ENCODE data around the gene RPS26. TPM values are rescaled to one million over a fixed set of nuclear protein-coding genes. Genes with fewer than 3 reads are reported as not detected.
A peak's percentile ranks its signal among the peaks of the same experiment; 100 is the strongest.

The RPS26 gene
- total and polyA plus RNA-seq, 12 donors, result 6.9 to 1,370 (median 21.4) TPM

- Histone ChIP-seq H3K4me3 (no peak overlapping the region), H3K27ac (no peak overlapping the region), H3K9me3 (no peaks in the 10 kb centered on the region), H3K27me3 (no peaks in the 10 kb centered on the region), H3K36me3 (peaks cover 0 to 76% (median 26%) of the 10 kb centered on the region in 9 donors), H3K4me1 (no peaks in the 10 kb centered on the region)
- WGBS, 2 donors, result 85 to 89% methylated on average over 21 of the region's 21 CpGs
- TF ChIP-seq CTCF (IDR thresholded peaks at IDR 0.05), result no peak
- ATAC-seq (peak in 4 of 8 donors; percentile 15 to 38 (median 21)), DNase-seq (no peak)
- intact Hi-C loops (cut with DNase I), result loop anchor here in 4 of 10 donors (5.0 to 10.0 kb wide), 3 partner anchors 42 to 300 kb away; partner anchors contain the start of gene PYM1 (in 1 of the 4)
Measured at GRCh38 chr12:56034586-56035332, 7.0 kb upstream of the RPS26 start.

GRCh38 chr12:56037161-56037560 lies 4.6 kb upstream of the RPS26 start:
- WGBS, 2 donors, result 67 to 75% methylated on average over 2 of the region's 2 CpGs
- DNase-seq (no peak), ATAC-seq (no peak)
- Histone ChIP-seq H3K4me1 (peaks cover 0 to 9% (median 6%) of the 10 kb centered on the region in 9 donors), H3K36me3 (peaks cover 0 to 61% (median 23%) of the 10 kb centered on the region in 9 donors), H3K9me3 (no peaks in the 10 kb centered on the region), H3K4me3 (no peak overlapping the region), H3K27ac (no peak overlapping the region), H3K27me3 (no peaks in the 10 kb centered on the region)
- intact Hi-C loops (cut with DNase I), result loop anchor here in 2 of 10 donors (5.0 to 10.0 kb wide), 2 partner anchors 110 to 302 kb away; partner anchors contain the start of gene PYM1 (in 1 of the 2)
- no peak for TF ChIP-seq CTCF (IDR thresholded peaks at IDR 0.05)

- intact Hi-C loops (cut with DNase I), result loop anchor here in 2 of 10 donors (5.0 to 10.0 kb wide), 2 partner anchors 111 to 303 kb away; partner anchors contain the start of gene PYM1 (in 1 of the 2)
- ATAC-seq (no peak), DNase-seq (no peak)
- TF ChIP-seq CTCF (IDR thresholded peaks at IDR 0.05), result no peak
- Histone ChIP-seq H3K4me3 (no peak overlapping the region), H3K4me1 (peaks cover 0 to 16% (median 12%) of the 10 kb centered on the region in 9 donors), H3K27ac (no peak overlapping the region), H3K36me3 (peaks cover 0 to 56% (median 17%) of the 10 kb centered on the region in 9 donors), H3K27me3 (no peaks in the 10 kb centered on the region), H3K9me3 (no peaks in the 10 kb centered on the region)
- WGBS, 2 donors, result 69 to 77% methylated on average over 2 of the region's 2 CpGs
Measured at GRCh38 chr12:56038022-56038655, 3.6 kb upstream of the RPS26 start.

- 100% methylated on average over 1 of the region's 1 CpG for WGBS, 2 donors
- Histone ChIP-seq H3K4me3 (no peak overlapping the region), H3K4me1 (peaks cover 0 to 23% (median 18%) of the 10 kb centered on the region in 9 donors), H3K27me3 (no peaks in the 10 kb centered on the region), H3K27ac (no peak overlapping the region), H3K36me3 (peaks cover 0 to 56% (median 25%) of the 10 kb centered on the region in 9 donors), H3K9me3 (no peaks in the 10 kb centered on the region)
- no peak for TF ChIP-seq CTCF (IDR thresholded peaks at IDR 0.05)
- no peak for DNase-seq
- no peak for ATAC-seq
- intact Hi-C loops (cut with DNase I), result loop anchor here in 5 of 10 donors (2.0 to 10.0 kb wide), 9 partner anchors 43 to 305 kb away; partner anchors contain the start of genes SUOX (in 3 of the 5), PA2G4 (in 2 of the 5), DGKA (in 1 of the 5) and GDF11 (in 1 of the 5)
Measured at GRCh38 chr12:56040151-56040550, 1.6 kb upstream of the RPS26 start.
